HPDE6-E6E7 (cell line): ENCODE results near the gene SIL1.
A peak's percentile ranks its signal among the peaks of the same experiment; 100 is the strongest.
"Not testable (repeated sequence)": the region's sequence is repeated elsewhere in the genome, so short reads cannot be mapped to it uniquely, and the experiment has no call there.

Experiments used
- DNase-seq: peaks from one replicate; pipeline ENCODE4 v3.0.0; 2011; ENCODE audit warnings: missing footprints; ENCODE audit errors: extremely low spot score

SIL1 gene

GRCh38 chr5:139025651-139026050 is 172.5 kb downstream of the SIL1 start:
- DNase-seq = no peak

GRCh38 chr5:139023286-139023685 is 174.9 kb downstream of the SIL1 start:
- DNase-seq = no peak

GRCh38 chr5:139022528-139022927 is 175.6 kb downstream of the SIL1 start:
- no peak for DNase-seq

- DNase-seq = no peak
Measured at GRCh38 chr5:139021346-139021745, 176.8 kb downstream of the SIL1 start.

GRCh38 chr5:139019880-139020279 is 178.3 kb downstream of the SIL1 start:
- DNase-seq = no peak

GRCh38 chr5:139019211-139019610 is 179.0 kb downstream of the SIL1 start:
- DNase-seq = no peak

- DNase-seq = no peak
Measured at GRCh38 chr5:139017624-139018023, 180.5 kb downstream of the SIL1 start.

GRCh38 chr5:139016186-139016585 is 182.0 kb downstream of the SIL1 start:
- DNase-seq = no peak

GRCh38 chr5:139014726-139015125 is 183.4 kb downstream of the SIL1 start:
- DNase-seq = peak; percentile 81

- no peak for DNase-seq
Measured at GRCh38 chr5:139012176-139012575, 186.0 kb downstream of the SIL1 start.

- not testable (repeated sequence) for DNase-seq
Measured at GRCh38 chr5:139011156-139011555, 187.0 kb downstream of the SIL1 start.

GRCh38 chr5:139004374-139005307 is 193.5 kb downstream of the SIL1 start:
- no peak for DNase-seq

- DNase-seq = no peak
Measured at GRCh38 chr5:138999674-139000073, 198.5 kb downstream of the SIL1 start.

GRCh38 chr5:138998521-138998920 is 199.6 kb downstream of the SIL1 start:
- no peak for DNase-seq

GRCh38 chr5:138996120-138996519 is 202.0 kb downstream of the SIL1 start:
- no peak for DNase-seq

- no peak for DNase-seq
Measured at GRCh38 chr5:138990986-138991590, 207.1 kb downstream of the SIL1 start.

GRCh38 chr5:138989720-138990119 is 208.4 kb downstream of the SIL1 start:
- DNase-seq = no peak

GRCh38 chr5:138986186-138986800 is 211.9 kb downstream of the SIL1 start:
- no peak for DNase-seq

- no peak for DNase-seq
Measured at GRCh38 chr5:138985683-138986082, 212.5 kb downstream of the SIL1 start.

GRCh38 chr5:138985256-138985655 is 212.9 kb downstream of the SIL1 start:
- peak; percentile 31 for DNase-seq

- DNase-seq = no peak
Measured at GRCh38 chr5:138983984-138984383, 214.2 kb downstream of the SIL1 start.

GRCh38 chr5:138981586-138981985 is 216.6 kb downstream of the SIL1 start:
- no peak for DNase-seq

- DNase-seq = no peak
Measured at GRCh38 chr5:138981131-138981530, 217.0 kb downstream of the SIL1 start.
